ENCODE data around the gene DCLRE1C. TPM values are rescaled to one million over a fixed set of nuclear protein-coding genes. Genes with fewer than 3 reads are reported as not detected.

Gene DCLRE1C
- total and polyA plus RNA-seq, 2 experiments from 2014 or later: 7.8 to 8.0 TPM

DNA sequence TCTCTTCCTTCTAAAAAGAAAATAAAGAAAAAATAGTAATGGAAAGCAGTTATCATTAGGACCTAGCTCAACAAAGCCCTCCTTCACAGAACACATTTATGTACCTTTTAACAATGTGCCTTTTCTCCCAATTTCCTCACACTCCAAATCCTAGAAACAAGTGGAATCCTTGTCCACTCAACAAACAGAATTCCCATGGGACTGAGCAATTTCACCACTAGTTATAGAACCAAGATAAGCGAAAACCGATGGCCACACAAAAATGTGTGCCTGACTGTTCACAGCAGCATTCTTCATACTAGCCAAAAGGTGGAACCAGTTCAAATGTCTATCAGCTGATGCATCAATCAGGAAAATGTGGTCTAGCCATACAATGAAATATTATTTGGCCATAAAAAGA lies 17.3 kb downstream of the DCLRE1C start:
- Histone ChIP-seq H3K27ac (no peak overlapping the region), H3K9me3 (ENCODE audit: low read depth) (no peaks in the 10 kb centered on the region), H4K20me1 (ENCODE audit: insufficient read depth, poor library complexity, severe bottlenecking) (no peaks in the 10 kb centered on the region), H3K79me2 (no peaks in the 10 kb centered on the region), H3K27me3 (no peaks in the 10 kb centered on the region), H3K36me3 (replicated peaks; ENCODE audit: insufficient read depth, low read depth) (no peaks in the 10 kb centered on the region), H3K9me2 (replicated peaks; ENCODE audit: insufficient read depth) (no peaks in the 10 kb centered on the region), H3K4me3 (no peak overlapping the region), H2AFZ (no peak overlapping the region), H3K4me1 (ENCODE audit: insufficient read depth) (no peaks in the 10 kb centered on the region), H3K4me2 (no peak overlapping the region)
- DNase-seq (ENCODE audit: low spot score): no peak
- no peak for TF ChIP-seq EZH2phosphoT487 (IDR thresholded peaks at IDR 0.05; ENCODE audit: low read depth, severe bottlenecking, unreplicated experiment)
- TF ChIP-seq, protein P1, sequence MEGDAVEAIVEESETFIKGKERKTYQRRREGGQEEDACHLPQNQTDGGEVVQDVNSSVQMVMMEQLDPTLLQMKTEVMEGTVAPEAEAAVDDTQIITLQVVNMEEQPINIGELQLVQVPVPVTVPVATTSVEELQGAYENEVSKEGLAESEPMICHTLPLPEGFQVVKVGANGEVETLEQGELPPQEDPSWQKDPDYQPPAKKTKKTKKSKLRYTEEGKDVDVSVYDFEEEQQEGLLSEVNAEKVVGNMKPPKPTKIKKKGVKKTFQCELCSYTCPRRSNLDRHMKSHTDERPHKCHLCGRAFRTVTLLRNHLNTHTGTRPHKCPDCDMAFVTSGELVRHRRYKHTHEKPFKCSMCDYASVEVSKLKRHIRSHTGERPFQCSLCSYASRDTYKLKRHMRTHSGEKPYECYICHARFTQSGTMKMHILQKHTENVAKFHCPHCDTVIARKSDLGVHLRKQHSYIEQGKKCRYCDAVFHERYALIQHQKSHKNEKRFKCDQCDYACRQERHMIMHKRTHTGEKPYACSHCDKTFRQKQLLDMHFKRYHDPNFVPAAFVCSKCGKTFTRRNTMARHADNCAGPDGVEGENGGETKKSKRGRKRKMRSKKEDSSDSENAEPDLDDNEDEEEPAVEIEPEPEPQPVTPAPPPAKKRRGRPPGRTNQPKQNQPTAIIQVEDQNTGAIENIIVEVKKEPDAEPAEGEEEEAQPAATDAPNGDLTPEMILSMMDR (IDR thresholded peaks at IDR 0.05; ENCODE audit: poor library complexity): no peak
- TF ChIP-seq EZH2 (IDR thresholded peaks at IDR 0.05; ENCODE audit: borderline replicate concordance): no peak
- 95% methylated on average over 2 of the region's 2 CpGs for WGBS (ENCODE audit: low lambda C conversion rate, missing lambda C conversion rate)

- 98% methylated on average over 10 of the region's 10 CpGs for WGBS (ENCODE audit: low lambda C conversion rate, missing lambda C conversion rate)
- H3K27ac ChIP-seq: no peak overlapping the region
These were observed 23.3 kb downstream of the DCLRE1C start for GRCh38 chr10:14930610-14931009.

GRCh38 chr10:14926722-14927416 lies 27.0 kb downstream of the DCLRE1C start:
- H3K4me1 ChIP-seq (ENCODE audit: insufficient read depth): peaks cover 7% of the 10 kb centered on the region
- 99% methylated on average over 13 of the region's 13 CpGs for WGBS (ENCODE audit: low lambda C conversion rate, missing lambda C conversion rate)
- no peaks in the 10 kb centered on the region for H4K20me1 ChIP-seq (ENCODE audit: insufficient read depth, poor library complexity, severe bottlenecking)
- H3K9me3 ChIP-seq (ENCODE audit: low read depth): no peaks in the 10 kb centered on the region
- no peaks in the 10 kb centered on the region for H3K9me2 ChIP-seq (replicated peaks; ENCODE audit: insufficient read depth)
- no peak overlapping the region for H3K4me2 ChIP-seq
- H3K27me3 ChIP-seq: no peaks in the 10 kb centered on the region
- H3K79me2 ChIP-seq: no peaks in the 10 kb centered on the region
- DNase-seq (ENCODE audit: low spot score): no peak
- TF ChIP-seq, protein P1 (IDR thresholded peaks at IDR 0.05; ENCODE audit: poor library complexity): no peak
- no peak for TF ChIP-seq EZH2 (IDR thresholded peaks at IDR 0.05; ENCODE audit: borderline replicate concordance)
- no peak for TF ChIP-seq EZH2phosphoT487 (IDR thresholded peaks at IDR 0.05; ENCODE audit: low read depth, severe bottlenecking, unreplicated experiment)
- H3K27ac ChIP-seq: peak overlapping the region; percentile 87
- H3K4me3 ChIP-seq: no peak overlapping the region
- no peak overlapping the region for H2AFZ ChIP-seq
- H3K36me3 ChIP-seq (replicated peaks; ENCODE audit: insufficient read depth, low read depth): peaks cover 4% of the 10 kb centered on the region

More at GRCh38 chr10:14930610-14931009, 23.3 kb downstream of the DCLRE1C start:
- no peak overlapping the region for H2AFZ ChIP-seq
- no peaks in the 10 kb centered on the region for H3K9me2 ChIP-seq (replicated peaks; ENCODE audit: insufficient read depth)
- no peak for DNase-seq (ENCODE audit: low spot score)
- peaks cover 7% of the 10 kb centered on the region for H3K4me1 ChIP-seq (ENCODE audit: insufficient read depth)
- no peak overlapping the region for H3K4me2 ChIP-seq
- TF ChIP-seq EZH2 (IDR thresholded peaks at IDR 0.05; ENCODE audit: borderline replicate concordance) (no peak), EZH2phosphoT487 (IDR thresholded peaks at IDR 0.05; ENCODE audit: low read depth, severe bottlenecking, unreplicated experiment) (no peak)
- TF ChIP-seq, protein P1 (IDR thresholded peaks at IDR 0.05; ENCODE audit: poor library complexity): no peak
- no peak overlapping the region for H3K4me3 ChIP-seq
- H3K79me2 ChIP-seq: no peaks in the 10 kb centered on the region
- H4K20me1 ChIP-seq (ENCODE audit: insufficient read depth, poor library complexity, severe bottlenecking): no peaks in the 10 kb centered on the region
- no peaks in the 10 kb centered on the region for H3K36me3 ChIP-seq (replicated peaks; ENCODE audit: insufficient read depth, low read depth)
- no peaks in the 10 kb centered on the region for H3K27me3 ChIP-seq
- no peaks in the 10 kb centered on the region for H3K9me3 ChIP-seq (ENCODE audit: low read depth)
